Lung (tissue), 12 donors: Measurements from ENCODE around the gene ZEB2. TPM values are rescaled to one million over a fixed set of nuclear protein-coding genes. Genes with fewer than 3 reads are reported as not detected.

Source experiments
- ATAC-seq: fragments of 200-7000 bp; cut with Tn5 transposase; one replicate; pipeline ENCODE4 v1.9.1; 2020; ENCODE audit warnings: moderate number of reproducible peaks; ENCODE audit not compliant: insufficient read depth, low FRiP score
- DNase-seq, 3 donors: peaks; one replicate each; pipeline ENCODE4 v3.0.0-alpha.2; 2013 to 2017
- H3K27ac ChIP-seq, 2 donors: one replicate each; pipeline ENCODE4 v1.5.1; 2013; ENCODE audit warnings: mild to moderate bottlenecking in 2 of 2, moderate library complexity in 2 of 2, control low read depth in 1 of 2, inconsistent platforms in 1 of 2, low read depth in 1 of 2, low read length in 1 of 2
- H3K27me3 ChIP-seq, 3 donors: one replicate each; pipeline ENCODE4 v1.5.1; 2013; ENCODE audit warnings: low read length in 2 of 3; ENCODE audit not compliant: control insufficient read depth in 3 of 3, insufficient read depth in 3 of 3
- H3K36me3 ChIP-seq, 4 donors: one replicate each; pipeline ENCODE4 v1.5.1; 2013; ENCODE audit warnings: low read length in 4 of 4, mild to moderate bottlenecking in 1 of 4, moderate library complexity in 1 of 4; ENCODE audit not compliant: control insufficient read depth in 4 of 4, insufficient read depth in 4 of 4
- H3K4me1 ChIP-seq, 5 donors: one replicate each; pipeline ENCODE4 v1.5.1; 2013; ENCODE audit warnings: low read length in 5 of 5, mild to moderate bottlenecking in 2 of 5, moderate library complexity in 1 of 5; ENCODE audit not compliant: control insufficient read depth in 5 of 5, insufficient read depth in 5 of 5
- H3K4me3 ChIP-seq: one replicate; pipeline ENCODE4 v1.5.1; 2013; ENCODE audit warnings: mild to moderate bottlenecking, control low read depth, moderate library complexity
- H3K9ac ChIP-seq, 2 donors: one replicate each; pipeline ENCODE4 v1.5.1; 2013; ENCODE audit warnings: low read length in 2 of 2, control low read depth in 1 of 2; ENCODE audit not compliant: insufficient read depth in 1 of 2
- H3K9me3 ChIP-seq, 4 donors: one replicate each; pipeline ENCODE4 v1.5.1; 2013; ENCODE audit warnings: low read length in 3 of 4, mild to moderate bottlenecking in 1 of 4, moderate library complexity in 1 of 4; ENCODE audit not compliant: control insufficient read depth in 4 of 4, insufficient read depth in 3 of 4
- CTCF ChIP-seq: IDR thresholded peaks from 2 replicates; pipeline ENCODE4 v1.5.1; 2012; ENCODE audit warnings: mild to moderate bottlenecking; ENCODE audit errors: control extremely low read depth, extremely low read depth
- WGBS, 2 donors: extraction: QIAGEN DNeasy Blood & Tissue Kit; methylation state at CpG; one replicate each; pipeline ENCODE4 v1.1.7; 2013; 5-methylcytosine and 5-hydroxymethylcytosine counted together
- polyA plus RNA-seq, 2 donors: library from polyadenylated mRNA; stranded (reverse); fragments of 200-250 nt; gene quantifications; one replicate each; pipeline ENCODE4 v1.2.1, GENCODE V29; 2013
- total RNA-seq, 2 donors: library from RNA; depleted of rRNA in 1 of 2; stranded (reverse); fragments of >200 nt in 1 of 2; gene quantifications; one replicate each; pipeline ENCODE4 v1.2.1, GENCODE V29; 2014 to 2021
- donor health status: control.
- donor health status: control.
- donor health status: Bipolar disorder and iron deficiency.
- donor health status: healthy.
- donor health status: DM: yes; HTN: yes; CAD: no.

The ZEB2 gene
- total and polyA plus RNA-seq, 4 donors, result 27.0 to 332 (median 127) TPM

DNA sequence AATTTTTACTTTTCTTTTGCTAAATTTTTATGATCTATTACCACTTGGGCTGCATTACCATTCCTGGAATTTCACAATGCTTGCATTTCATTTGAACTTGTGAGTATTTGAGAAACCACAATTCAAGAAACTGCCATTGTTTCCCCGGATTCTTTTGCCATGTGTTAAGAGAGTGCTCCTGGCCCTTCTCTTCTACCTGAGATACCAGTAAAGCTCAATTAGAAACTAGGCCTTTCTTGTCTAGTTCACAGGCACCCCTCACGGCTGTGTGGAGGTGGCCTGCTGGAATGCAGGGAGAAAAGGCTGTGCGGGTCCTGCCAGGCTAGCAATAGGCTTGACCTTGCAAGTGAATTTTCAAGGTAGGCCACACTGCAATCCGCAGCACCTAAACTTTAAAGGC is 40.8 kb downstream of the ZEB2 start:
- WGBS, 2 donors, result 64 to 66% methylated on average over 4 of the region's 4 CpGs
- H3K27ac ChIP-seq, result peak overlapping the region in 1 of 2 donors; percentile 15
- no peaks in the 10 kb centered on the region for H3K27me3 ChIP-seq
- H3K9ac ChIP-seq, result peak overlapping the region in 1 of 2 donors; percentile 86
- no peak overlapping the region for H3K4me3 ChIP-seq
- no peak for ATAC-seq
- no peaks in the 10 kb centered on the region for H3K9me3 ChIP-seq
- H3K4me1 ChIP-seq, result peaks cover 3 to 96% (median 29%) of the 10 kb centered on the region in 5 donors
- DNase-seq, result peak in 2 of 3 donors; percentile 73 to 74
- peaks cover 0 to 14% (median under 1%) of the 10 kb centered on the region in 4 donors for H3K36me3 ChIP-seq
- TF ChIP-seq CTCF, result no peak

DNA sequence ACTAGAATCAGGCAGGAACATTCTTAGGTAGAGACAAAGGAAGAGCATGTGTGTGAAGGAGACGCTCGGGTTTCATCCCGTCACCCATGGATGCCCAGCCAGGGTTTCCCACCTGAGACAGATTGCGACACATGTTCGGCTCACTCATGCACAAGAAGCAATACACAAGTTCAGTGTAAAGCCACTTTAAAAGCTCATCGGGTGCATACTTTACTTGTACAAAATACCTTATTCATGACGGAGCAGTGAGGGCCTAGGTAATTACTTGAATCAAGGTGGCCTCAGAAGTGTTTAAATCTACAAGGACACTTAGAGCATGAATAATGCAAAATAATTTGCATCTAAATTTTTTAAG is 42.0 kb downstream of the ZEB2 start:
- Histone ChIP-seq H3K4me1 (peaks cover 5 to 96% (median 38%) of the 10 kb centered on the region in 5 donors), H3K27me3 (no peaks in the 10 kb centered on the region), H3K36me3 (peaks cover 0 to 25% (median 7%) of the 10 kb centered on the region in 4 donors), H3K4me3 (no peak overlapping the region), H3K27ac (no peak overlapping the region), H3K9ac (peak overlapping the region in 1 of 2 donors; percentile 86), H3K9me3 (no peaks in the 10 kb centered on the region)
- TF ChIP-seq CTCF, result no peak
- WGBS, 2 donors, result 65 to 79% methylated on average over 7 of the region's 7 CpGs
- peak in 2 of 3 donors; percentile 59 to 74 for DNase-seq
- no peak for ATAC-seq

DNA sequence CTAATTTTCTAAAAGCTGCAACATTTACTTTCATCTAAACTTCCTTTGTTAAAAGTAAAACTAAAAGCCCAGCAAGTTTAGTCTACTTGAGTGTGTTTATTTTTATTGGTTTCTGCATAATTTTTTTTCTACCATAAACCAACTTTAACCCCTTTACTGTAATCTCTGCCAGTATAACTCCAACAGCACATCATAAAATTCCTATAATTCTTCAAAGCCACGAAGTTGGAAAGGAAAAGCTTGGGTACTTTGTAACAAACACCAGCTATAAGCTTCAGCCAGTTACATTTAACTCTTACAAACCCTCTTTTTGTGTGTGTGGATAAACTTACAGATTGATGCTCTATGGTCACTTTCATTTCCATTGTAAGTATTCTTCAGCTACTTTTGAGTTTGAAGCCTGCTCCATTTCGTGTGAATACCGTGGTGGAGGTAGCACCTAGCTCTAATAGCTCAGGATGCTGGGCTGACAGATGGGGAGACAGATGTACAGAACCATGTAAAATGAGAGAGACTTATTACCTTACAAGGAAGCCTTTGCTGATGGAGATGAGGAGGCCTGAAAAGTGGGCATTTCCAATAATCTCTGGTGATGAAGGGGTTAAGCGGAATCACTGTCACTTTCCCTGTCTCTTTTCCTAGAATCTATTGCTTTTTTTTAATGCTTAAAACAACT is 42.5 kb downstream of the ZEB2 start:
- H3K27me3 ChIP-seq, result no peaks in the 10 kb centered on the region
- peak overlapping the region in 1 of 2 donors; percentile 86 for H3K9ac ChIP-seq
- DNase-seq (peak in 2 of 3 donors; percentile 97 to 98), ATAC-seq (no peak)
- no peaks in the 10 kb centered on the region for H3K9me3 ChIP-seq
- TF ChIP-seq CTCF, result no peak
- peaks cover 5 to 96% (median 40%) of the 10 kb centered on the region in 5 donors for H3K4me1 ChIP-seq
- H3K4me3 ChIP-seq, result no peak overlapping the region
- H3K27ac ChIP-seq, result peak overlapping the region in 1 of 2 donors; percentile 32
- peaks cover 0 to 30% (median 9%) of the 10 kb centered on the region in 4 donors for H3K36me3 ChIP-seq
- WGBS, 2 donors, result 62 to 76% methylated on average over 4 of the region's 4 CpGs
